Heart left ventricle (tissue), 16 donors: ENCODE measurements around the gene DBH. TPM values are rescaled to one million over a fixed set of nuclear protein-coding genes. Genes with fewer than 3 reads are reported as not detected.

Experiments
- ATAC-seq, 4 donors: fragments of 200-7000 bp; cut with Tn5 transposase; one replicate each; pipeline ENCODE4 v1.9.1; 2020 to 2022; ENCODE audit warnings: moderate library complexity in 4 of 4, mild to moderate bottlenecking in 3 of 4, moderate number of reproducible peaks in 1 of 4
- DNase-seq, 5 donors: peaks; one replicate each; pipeline ENCODE4 v3.0.0-alpha.2; 2020
- H3K27ac ChIP-seq, 12 donors: fragments of 200-600 bp; sonication (generic) in 4 of 12; one replicate each; pipeline versions ENCODE4 v1.5.0 to v1.8.0; 2016 to 2022; ENCODE audit warnings: mild to moderate bottlenecking in 2 of 12
- H3K27me3 ChIP-seq, 9 donors: fragments of 200-600 bp; sonication (generic) in 2 of 9; one replicate each; pipeline versions ENCODE4 v1.5.1 to v1.8.0; 2016 to 2022; ENCODE audit warnings: mild to moderate bottlenecking in 3 of 9
- H3K36me3 ChIP-seq, 9 donors: fragments of 200-600 bp; sonication (generic) in 2 of 9; one replicate each; pipeline versions ENCODE4 v1.5.0 to v1.8.0; 2018 to 2022; ENCODE audit warnings: mild to moderate bottlenecking in 2 of 9
- H3K4me1 ChIP-seq, 12 donors: fragments of 200-600 bp; sonication (generic) in 4 of 12; one replicate each; pipeline versions ENCODE4 v1.5.0 to v1.8.0; 2016 to 2022; ENCODE audit warnings: mild to moderate bottlenecking in 3 of 12
- H3K4me3 ChIP-seq, 12 donors: fragments of 200-600 bp; sonication (generic) in 4 of 12; one replicate each; pipeline versions ENCODE4 v1.5.0 to v1.8.0; 2017 to 2022; ENCODE audit warnings: mild to moderate bottlenecking in 9 of 12, moderate library complexity in 4 of 12
- H3K9me3 ChIP-seq, 12 donors: fragments of 200-600 bp; sonication (generic) in 4 of 12; one replicate each; pipeline versions ENCODE4 v1.5.0 to v1.8.0; 2016 to 2022; ENCODE audit warnings: mild to moderate bottlenecking in 1 of 12
- POLR2A ChIP-seq, 2 donors: fragments of 450-650 bp; IDR thresholded peaks; one replicate each; pipeline ENCODE4 v1.6.1; 2017; ENCODE audit warnings: antibody characterized with exemption in 2 of 2, mild to moderate bottlenecking in 2 of 2, moderate library complexity in 2 of 2
- WGBS, 4 donors: extraction: QIAGEN DNeasy Blood & Tissue Kit in 2 of 4; methylation state at CpG; one replicate each; pipeline versions ENCODE4 v1.1.5 to v1.1.7; 2013 to 2018; 5-methylcytosine and 5-hydroxymethylcytosine counted together
- intact Hi-C, 10 donors: fragments of 100-400 bp; cut with DNase I; formaldehyde crosslinking; loops; one replicate each; pipeline versions ENCODE4 v1.11.1 to v1.14.2; 2022
- polyA plus RNA-seq, 2 donors: library from polyadenylated mRNA; stranded (reverse); fragments of 200-250 nt; gene quantifications; one replicate each; pipeline ENCODE4 v1.2.3, GENCODE V29; 2013
- total RNA-seq, 9 donors: library from RNA; depleted of rRNA in 2 of 9; stranded (reverse); fragments of >200 nt in 2 of 9; fragmentation: NEBNext Ultra II Directional in 3 of 9; extraction: Animal tissue kit (Norgen Biotek cat#: 25700) in 3 of 9; gene quantifications; one replicate each; pipeline versions ENCODE4 v1.1.0 to v1.2.4, GENCODE V29; 2016 to 2023
- TF ChIP-seq, protein P1 (sequence below), 12 donors: fragments of 200-600 bp; sonication (generic) in 4 of 12; IDR thresholded peaks; one replicate each; pipeline versions ENCODE4 v1.5.0 to v1.8.0; 2018 to 2022; ENCODE audit warnings: antibody characterized with exemption in 12 of 12, mild to moderate bottlenecking in 5 of 12
- donor health status: ischemic (EF 13 %, LVEDD 7.1; RV severe dilation, severe dysfunction).
- donor health status: healthy with polysubstance abuse.
- donor health status: DM: no; HTN: yes; CAD: no.
- donor health status: DM: no; HTN: no; CAD: no.
- donor health status: ischemic (EF 25% LVEDD 6.9; RV normal size, moderate dysfunction).
- donor health status: ischemic (EF 25% LVEDD 5.7; RV mildly dilated, moderate dysfunction).
- donor health status: healthy.
- donor health status: DM: yes; HTN: yes; CAD: no.
- donor health status: ischemic (EF 35%, LVEDD 5.7; RV mildly dilated, moderate dysfunction).
- donor health status: nonischemic (EF 11% LVEDD 7.7; RV severe dilation, severe dysfunction).
- donor health status: DM: yes; HTN: yes; CAD: no.
- donor health status: PGD.
- donor health status: ischemic (EF 29% LVEDD 5.4; RV normal size, mild dysfunction).
- donor health status: nonischemic (EF 23%, LVEDD 6.1; RV moderate dilation, normal function).

DBH gene
- total and polyA plus RNA-seq, 11 donors = 0.06 to 0.08 TPM; not detected in 9

DNA sequence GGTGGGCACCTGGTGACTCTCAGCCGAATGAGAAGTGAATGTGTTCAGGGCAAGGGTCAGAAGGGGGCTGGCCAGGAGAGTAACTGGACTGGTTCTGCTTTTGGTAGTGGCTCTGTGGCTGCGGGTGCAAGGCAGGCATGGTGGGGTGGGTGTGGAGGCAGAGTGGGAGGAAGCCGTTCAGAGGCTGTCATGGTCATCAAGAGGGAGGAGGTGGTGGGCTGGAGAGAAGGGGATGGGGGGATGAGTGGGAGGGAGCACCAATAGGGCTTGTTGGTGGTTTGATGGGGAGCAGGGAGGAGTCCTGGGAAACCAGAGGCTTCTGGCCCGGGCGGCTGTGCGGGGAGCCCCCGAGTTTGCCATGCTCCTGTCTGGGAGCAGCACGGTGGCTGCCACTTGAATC is 40.3 kb upstream of the DBH start:
- Histone ChIP-seq H3K9me3 (peaks cover 0 to 25% (median 19%) of the 10 kb centered on the region in 12 donors), H3K4me3 (no peak overlapping the region), H3K4me1 (no peaks in the 10 kb centered on the region), H3K27ac (no peak overlapping the region), H3K36me3 (no peaks in the 10 kb centered on the region), H3K27me3 (peaks cover 0 to 6% (median 0%) of the 10 kb centered on the region in 9 donors)
- WGBS, 4 donors = 79 to 94% (median 85%) methylated on average over 6 to 8 of the region's 8 CpGs
- TF ChIP-seq POLR2A (IDR thresholded peaks at IDR 0.05) = no peak
- TF ChIP-seq, protein P1, sequence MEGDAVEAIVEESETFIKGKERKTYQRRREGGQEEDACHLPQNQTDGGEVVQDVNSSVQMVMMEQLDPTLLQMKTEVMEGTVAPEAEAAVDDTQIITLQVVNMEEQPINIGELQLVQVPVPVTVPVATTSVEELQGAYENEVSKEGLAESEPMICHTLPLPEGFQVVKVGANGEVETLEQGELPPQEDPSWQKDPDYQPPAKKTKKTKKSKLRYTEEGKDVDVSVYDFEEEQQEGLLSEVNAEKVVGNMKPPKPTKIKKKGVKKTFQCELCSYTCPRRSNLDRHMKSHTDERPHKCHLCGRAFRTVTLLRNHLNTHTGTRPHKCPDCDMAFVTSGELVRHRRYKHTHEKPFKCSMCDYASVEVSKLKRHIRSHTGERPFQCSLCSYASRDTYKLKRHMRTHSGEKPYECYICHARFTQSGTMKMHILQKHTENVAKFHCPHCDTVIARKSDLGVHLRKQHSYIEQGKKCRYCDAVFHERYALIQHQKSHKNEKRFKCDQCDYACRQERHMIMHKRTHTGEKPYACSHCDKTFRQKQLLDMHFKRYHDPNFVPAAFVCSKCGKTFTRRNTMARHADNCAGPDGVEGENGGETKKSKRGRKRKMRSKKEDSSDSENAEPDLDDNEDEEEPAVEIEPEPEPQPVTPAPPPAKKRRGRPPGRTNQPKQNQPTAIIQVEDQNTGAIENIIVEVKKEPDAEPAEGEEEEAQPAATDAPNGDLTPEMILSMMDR (IDR thresholded peaks at IDR 0.05) = no peak
- ATAC-seq (no peak), DNase-seq (no peak)
- intact Hi-C loops = no loop called here

DNA sequence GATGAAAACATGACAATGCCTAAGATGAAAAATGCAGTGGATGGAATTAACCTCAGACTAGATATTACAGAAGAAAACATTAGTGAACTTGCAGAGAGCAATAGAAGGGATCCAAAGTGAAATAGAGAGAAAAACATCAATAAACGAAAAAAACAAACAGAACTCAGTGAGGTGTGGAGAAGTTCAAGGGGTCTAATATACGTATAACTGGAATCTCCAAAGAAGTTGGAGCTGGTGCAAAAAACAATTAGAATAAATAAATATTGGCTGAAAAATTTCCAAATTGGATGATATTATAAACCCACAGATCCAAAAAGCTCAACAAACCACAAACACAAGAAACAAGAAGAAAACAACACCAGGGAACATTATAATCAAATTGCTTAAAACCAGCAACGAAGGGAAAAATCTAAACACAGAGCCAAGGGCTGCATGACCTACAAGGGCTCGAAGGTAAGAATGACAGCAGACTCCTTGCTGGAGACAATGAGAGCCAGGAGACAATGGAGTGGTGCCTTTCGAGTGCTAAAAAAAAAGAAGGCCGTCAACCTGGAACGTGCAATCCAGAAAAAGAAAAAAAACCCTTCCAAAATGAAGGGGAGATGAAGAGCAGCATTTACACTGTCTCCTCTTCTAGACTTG is 38.7 kb upstream of the DBH start:
- Histone ChIP-seq H3K9me3 (peaks cover 0 to 25% (median 19%) of the 10 kb centered on the region in 12 donors), H3K27ac (no peak overlapping the region), H3K4me3 (no peak overlapping the region), H3K4me1 (no peaks in the 10 kb centered on the region), H3K27me3 (peaks cover 0 to 17% (median 0%) of the 10 kb centered on the region in 9 donors), H3K36me3 (no peaks in the 10 kb centered on the region)
- TF ChIP-seq, protein P1 (IDR thresholded peaks at IDR 0.05) = no peak
- no peak for TF ChIP-seq POLR2A (IDR thresholded peaks at IDR 0.05)
- 76 to 82% (median 78%) methylated on average over 7 of the region's 7 CpGs for WGBS, 4 donors
- DNase-seq (no peak), ATAC-seq (no peak)
- intact Hi-C loops = no loop called here

DNA sequence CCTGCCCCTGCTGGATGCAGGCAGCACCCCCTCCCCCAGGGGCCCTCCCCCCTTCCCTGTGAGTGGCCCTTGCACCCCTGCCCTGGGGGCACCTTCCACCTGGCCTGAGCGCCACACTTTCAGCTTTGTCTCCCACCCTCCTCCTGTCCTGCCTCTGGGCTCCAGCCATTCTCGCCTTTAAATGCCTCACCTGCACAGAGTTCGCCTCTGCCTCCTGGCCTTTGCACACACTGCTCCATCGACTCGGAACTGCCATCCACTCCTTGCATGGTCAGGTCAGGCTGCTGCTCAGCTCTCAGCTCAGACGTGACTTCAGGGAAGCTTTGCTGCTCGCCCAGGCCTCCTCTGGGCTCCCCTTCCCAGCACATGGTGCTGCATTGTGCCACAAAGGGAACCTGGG is 37.2 kb upstream of the DBH start:
- H3K4me3 ChIP-seq = no peak overlapping the region
- no peak for TF ChIP-seq POLR2A (IDR thresholded peaks at IDR 0.05)
- TF ChIP-seq, protein P1 (IDR thresholded peaks at IDR 0.05) = no peak
- no peaks in the 10 kb centered on the region for H3K4me1 ChIP-seq
- H3K36me3 ChIP-seq = no peaks in the 10 kb centered on the region
- H3K27me3 ChIP-seq = peaks cover 0 to 30% (median 8%) of the 10 kb centered on the region in 9 donors
- intact Hi-C loops = no loop called here
- WGBS, 4 donors = 77 to 87% (median 81%) methylated on average over 7 of the region's 7 CpGs
- no peak overlapping the region for H3K27ac ChIP-seq
- H3K9me3 ChIP-seq = peaks cover 0 to 25% (median 19%) of the 10 kb centered on the region in 12 donors
- ATAC-seq (no peak), DNase-seq (no peak)

DNA sequence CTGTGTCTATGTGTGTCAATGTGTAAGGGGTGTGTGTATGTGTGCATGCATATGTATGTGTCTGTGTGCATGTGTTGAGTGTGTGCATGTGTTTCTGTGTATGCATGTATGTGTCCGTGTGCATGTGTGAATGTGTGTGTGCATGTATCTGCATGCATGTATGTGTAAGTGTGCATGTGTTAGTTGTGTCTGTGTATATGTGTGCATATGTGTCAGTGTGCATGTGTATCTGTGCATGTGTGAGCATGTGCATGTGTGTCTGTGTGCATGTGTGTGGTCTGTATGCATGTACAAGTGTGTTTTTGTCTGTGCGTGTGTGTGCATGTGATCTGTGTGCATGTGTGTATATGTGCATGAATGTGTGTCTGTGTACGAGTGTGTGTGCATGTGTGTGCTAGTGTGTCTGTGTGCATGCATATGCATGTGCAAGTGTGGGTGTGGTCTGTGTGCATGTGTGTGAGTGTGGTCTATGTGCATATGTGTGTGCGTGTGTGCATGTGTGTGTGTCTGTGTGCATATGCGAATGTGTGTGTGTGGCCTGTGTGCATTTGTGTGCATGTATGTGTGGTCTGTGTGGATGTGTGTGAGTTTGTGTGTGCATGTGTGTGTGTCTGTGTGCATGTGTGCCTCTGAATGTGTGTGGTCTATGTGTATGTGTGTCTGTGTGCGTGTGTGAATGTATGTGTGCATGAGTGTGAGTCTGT is 36.5 kb upstream of the DBH start:
- Histone ChIP-seq H3K36me3 (no peaks in the 10 kb centered on the region), H3K4me1 (no peaks in the 10 kb centered on the region), H3K9me3 (peaks cover 0 to 25% (median 19%) of the 10 kb centered on the region in 12 donors), H3K27me3 (peaks cover 0 to 35% (median 9%) of the 10 kb centered on the region in 9 donors), H3K27ac (no peak overlapping the region), H3K4me3 (no peak overlapping the region)
- intact Hi-C loops = loop anchor here in 1 of 10 donors (10.0 kb wide), 1 partner anchor 115 kb away; no protein-coding TSS in a partner anchor
- DNase-seq (no peak), ATAC-seq (no peak)
- TF ChIP-seq, protein P1 (IDR thresholded peaks at IDR 0.05) = no peak
- TF ChIP-seq POLR2A (IDR thresholded peaks at IDR 0.05) = no peak
- 90 to 97% (median 95%) methylated on average over 6 of the region's 6 CpGs for WGBS, 4 donors
